ENCODE results near the gene PACSIN2. TPM values are rescaled to one million over a fixed set of nuclear protein-coding genes. Genes with fewer than 3 reads are reported as not detected.
"Not testable (repeated sequence)": the region's sequence is repeated elsewhere in the genome, so short reads cannot be mapped to it uniquely, and the experiment has no call there.

The PACSIN2 gene
- total RNA-seq, 2 experiments from 2014 or later: 33.5 to 35.1 TPM

- H3K27ac Mint-ChIP-seq; H3K9me3 Mint-ChIP-seq; CTCF ChIA-PET; H3K4me3 Mint-ChIP-seq; H3K27me3 Mint-ChIP-seq; POLR2A ChIA-PET; H3K36me3 Mint-ChIP-seq (ENCODE audit: low read depth); H3K4me1 Mint-ChIP-seq; DNase-seq: not testable (repeated sequence)
Measured at GRCh38 chr22:42953751-42954150, 61.2 kb downstream of the PACSIN2 start.

- CTCF ChIA-PET: no interaction called here
- H3K36me3 Mint-ChIP-seq (ENCODE audit: low read depth): peaks cover 3% of the 10 kb centered on the region
- DNase-seq: no peak
Measured at GRCh38 chr22:42951093-42951710, 63.7 kb downstream of the PACSIN2 start.

GRCh38 chr22:42950281-42950680 is 64.7 kb downstream of the PACSIN2 start:
- H3K4me1 Mint-ChIP-seq: peaks cover 31% of the 10 kb centered on the region

More at GRCh38 chr22:42951093-42951710, 63.7 kb downstream of the PACSIN2 start:
- peaks cover 22% of the 10 kb centered on the region for H3K4me1 Mint-ChIP-seq
- H3K27me3 Mint-ChIP-seq: no peaks in the 10 kb centered on the region
- POLR2A ChIA-PET: no interaction called here
- H3K27ac Mint-ChIP-seq: no peak overlapping the region
- no peaks in the 10 kb centered on the region for H3K9me3 Mint-ChIP-seq
- H3K4me3 Mint-ChIP-seq: no peak overlapping the region

DNA sequence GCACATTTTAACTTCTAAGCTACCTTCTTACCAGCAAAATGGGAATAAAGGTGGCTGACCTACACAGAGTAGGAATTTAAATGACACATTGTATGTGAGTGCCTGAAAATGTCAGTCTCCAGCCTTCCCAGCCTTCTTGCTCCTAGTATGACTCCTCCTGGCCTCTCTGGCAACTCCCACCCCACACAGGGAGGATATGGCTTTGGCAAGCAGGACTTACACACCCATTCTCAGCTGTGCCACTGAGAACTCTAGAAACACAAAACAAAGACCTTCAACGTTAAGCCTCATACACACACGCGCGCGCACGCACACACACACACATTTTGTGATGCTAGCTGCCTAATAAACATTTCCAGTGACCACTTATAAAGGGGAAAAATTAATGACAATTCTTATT is 65.8 kb downstream of the PACSIN2 start:
- ChIA-PET POLR2A (no interaction called here), CTCF (no interaction called here)
- Mint-ChIP-seq H3K4me1 (peaks cover 33% of the 10 kb centered on the region), H3K27ac (no peak overlapping the region), H3K27me3 (no peaks in the 10 kb centered on the region), H3K36me3 (ENCODE audit: low read depth) (no peaks in the 10 kb centered on the region), H3K9me3 (no peaks in the 10 kb centered on the region), H3K4me3 (no peak overlapping the region)
- no peak for DNase-seq

More at GRCh38 chr22:42950281-42950680, 64.7 kb downstream of the PACSIN2 start:
- Mint-ChIP-seq H3K4me3 (no peak overlapping the region), H3K27me3 (no peaks in the 10 kb centered on the region), H3K27ac (no peak overlapping the region), H3K9me3 (no peaks in the 10 kb centered on the region), H3K36me3 (ENCODE audit: low read depth) (no peaks in the 10 kb centered on the region)
- no peak for DNase-seq
- CTCF ChIA-PET: no interaction called here
- POLR2A ChIA-PET: interaction anchor here (1.0 kb wide), 1 partner anchor 9 kb away, joined by 3 read pairs; no protein-coding TSS in a partner anchor

GRCh38 chr22:42948294-42948693 is 66.7 kb downstream of the PACSIN2 start:
- H3K36me3 Mint-ChIP-seq (ENCODE audit: low read depth): no peaks in the 10 kb centered on the region
- H3K4me1 Mint-ChIP-seq: peaks cover 33% of the 10 kb centered on the region
- ChIA-PET CTCF (no interaction called here), POLR2A (no interaction called here)
- H3K27me3 Mint-ChIP-seq: no peaks in the 10 kb centered on the region
- no peak for DNase-seq
- H3K27ac Mint-ChIP-seq: no peak overlapping the region
- no peaks in the 10 kb centered on the region for H3K9me3 Mint-ChIP-seq
- H3K4me3 Mint-ChIP-seq: no peak overlapping the region

DNA sequence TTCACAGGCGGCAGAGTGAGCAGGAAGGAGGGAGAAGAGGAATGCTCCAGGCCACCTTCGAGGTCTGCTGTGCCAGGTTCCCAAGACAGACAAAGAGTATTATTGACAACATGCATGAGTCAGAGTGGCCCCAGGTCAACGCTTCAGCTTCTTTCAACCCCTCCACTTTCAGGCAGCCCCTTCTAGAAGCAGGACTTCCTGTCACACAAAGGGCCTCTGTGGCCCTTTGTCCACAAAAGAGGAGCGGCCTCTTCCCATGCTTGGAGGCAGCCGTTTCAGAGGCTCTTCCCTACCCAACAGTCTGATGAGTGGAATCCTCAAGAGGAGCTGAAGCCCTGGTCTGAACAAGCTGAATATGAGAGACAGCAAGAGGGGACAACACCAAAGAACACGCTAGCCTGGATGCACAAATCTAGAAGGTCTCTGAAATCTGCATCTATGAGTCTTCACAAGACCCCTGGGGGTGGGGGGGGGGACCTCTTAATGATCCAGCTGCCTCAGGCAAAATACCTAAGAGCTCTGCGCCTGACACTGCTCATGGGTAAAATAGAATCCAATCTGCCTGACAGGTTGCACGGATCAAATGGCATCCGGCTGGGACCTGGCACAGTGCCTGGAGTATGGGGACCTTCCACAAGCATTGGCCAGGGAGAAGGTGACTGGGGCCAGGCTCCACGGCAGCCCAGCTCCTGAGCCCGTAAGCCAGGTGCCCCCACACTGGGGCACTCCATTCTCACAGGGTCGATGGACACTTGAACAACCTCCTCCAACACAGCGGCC is 67.5 kb downstream of the PACSIN2 start:
- Mint-ChIP-seq H3K9me3 (no peaks in the 10 kb centered on the region), H3K4me1 (peaks cover 33% of the 10 kb centered on the region), H3K27ac (no peak overlapping the region), H3K27me3 (no peaks in the 10 kb centered on the region), H3K36me3 (ENCODE audit: low read depth) (no peaks in the 10 kb centered on the region), H3K4me3 (no peak overlapping the region)
- CTCF ChIA-PET: no interaction called here
- no peak for DNase-seq
- POLR2A ChIA-PET: no interaction called here

GRCh38 chr22:42946546-42947198 is 68.3 kb downstream of the PACSIN2 start:
- Mint-ChIP-seq H3K4me3 (no peak overlapping the region), H3K36me3 (ENCODE audit: low read depth) (no peaks in the 10 kb centered on the region), H3K27ac (no peak overlapping the region), H3K4me1 (peaks cover 33% of the 10 kb centered on the region), H3K27me3 (no peaks in the 10 kb centered on the region), H3K9me3 (no peaks in the 10 kb centered on the region)
- no peak for DNase-seq
- CTCF ChIA-PET: no interaction called here
- POLR2A ChIA-PET: no interaction called here

DNA sequence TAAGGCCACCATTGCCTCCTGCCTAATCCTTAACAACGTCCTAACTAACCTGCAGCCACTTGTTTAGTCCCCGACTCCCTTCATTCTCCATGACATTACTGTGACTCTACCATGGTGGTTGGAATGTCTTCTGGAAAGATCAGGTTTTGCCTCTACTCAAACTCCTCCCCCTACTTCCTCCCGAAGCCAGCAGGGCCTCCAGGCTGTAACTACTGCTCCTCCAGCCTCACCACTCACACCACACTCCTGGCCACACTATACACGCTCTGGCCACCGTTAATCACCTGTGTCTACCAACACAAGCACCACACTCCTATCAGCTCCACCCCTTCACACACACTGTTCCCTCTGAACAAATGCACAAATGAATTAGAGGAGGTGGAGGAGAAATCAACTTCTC is 69.2 kb downstream of the PACSIN2 start:
- Mint-ChIP-seq H3K4me1 (peaks cover 33% of the 10 kb centered on the region), H3K36me3 (ENCODE audit: low read depth) (no peaks in the 10 kb centered on the region), H3K9me3 (no peaks in the 10 kb centered on the region), H3K4me3 (no peak overlapping the region), H3K27ac (no peak overlapping the region), H3K27me3 (no peaks in the 10 kb centered on the region)
- POLR2A ChIA-PET: no interaction called here
- no peak for DNase-seq
- CTCF ChIA-PET: no interaction called here

DNA sequence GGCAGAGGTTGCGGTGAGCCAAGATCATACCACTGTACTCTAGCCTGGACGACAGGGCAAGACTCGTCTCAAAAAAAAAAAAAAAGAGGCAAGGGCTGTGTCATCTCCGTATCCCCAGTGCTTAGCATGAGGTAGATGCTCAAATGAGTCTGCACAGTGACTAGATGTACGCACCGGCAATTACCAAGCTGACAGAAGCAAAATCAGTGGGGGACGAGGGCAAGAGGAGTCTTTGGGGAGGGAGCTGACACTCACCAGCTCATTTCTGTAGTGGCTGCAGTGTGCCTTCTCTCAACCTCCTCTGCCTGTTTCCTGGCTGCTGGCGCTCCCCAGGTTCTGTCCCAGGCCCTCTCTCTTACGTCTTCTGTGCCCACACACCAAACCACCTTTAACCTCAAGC is 69.9 kb downstream of the PACSIN2 start:
- Mint-ChIP-seq H3K4me1 (peaks cover 33% of the 10 kb centered on the region), H3K27me3 (no peaks in the 10 kb centered on the region), H3K27ac (no peak overlapping the region), H3K9me3 (no peaks in the 10 kb centered on the region), H3K36me3 (ENCODE audit: low read depth) (no peaks in the 10 kb centered on the region), H3K4me3 (no peak overlapping the region)
- no peak for DNase-seq
- POLR2A ChIA-PET: no interaction called here
- CTCF ChIA-PET: no interaction called here

GRCh38 chr22:42944409-42944808 is 70.5 kb downstream of the PACSIN2 start:
- Mint-ChIP-seq H3K4me1 (peaks cover 39% of the 10 kb centered on the region), H3K27ac (no peak overlapping the region)
- CTCF ChIA-PET: no interaction called here

DNA sequence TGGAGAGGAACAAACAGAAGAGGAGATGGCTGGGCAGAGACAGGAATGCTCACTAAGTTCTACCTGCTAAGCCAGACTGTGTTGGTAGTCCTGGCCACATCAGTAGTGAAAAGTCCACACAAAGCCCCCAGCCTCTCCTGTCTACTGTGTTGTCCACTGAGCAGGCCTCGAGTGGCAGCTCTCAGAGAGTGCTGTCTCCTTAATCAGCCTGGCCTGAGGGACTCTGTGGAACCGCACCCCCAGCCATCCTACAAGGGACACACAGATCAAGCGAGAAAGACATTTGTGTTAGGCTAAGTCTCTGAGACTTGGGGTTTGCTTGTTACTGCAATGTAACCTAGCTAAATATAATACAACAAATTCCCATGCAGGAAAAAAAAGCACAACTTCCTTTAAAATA is 71.0 kb downstream of the PACSIN2 start:
- Mint-ChIP-seq H3K4me3 (no peak overlapping the region), H3K4me1 (peaks cover 39% of the 10 kb centered on the region), H3K27ac (no peak overlapping the region), H3K36me3 (ENCODE audit: low read depth) (no peaks in the 10 kb centered on the region), H3K9me3 (no peaks in the 10 kb centered on the region), H3K27me3 (no peaks in the 10 kb centered on the region)
- no peak for DNase-seq
- CTCF ChIA-PET: no interaction called here
- POLR2A ChIA-PET: no interaction called here

More at GRCh38 chr22:42944409-42944808, 70.5 kb downstream of the PACSIN2 start:
- DNase-seq: no peak
- Mint-ChIP-seq H3K27me3 (no peaks in the 10 kb centered on the region), H3K9me3 (no peaks in the 10 kb centered on the region), H3K36me3 (ENCODE audit: low read depth) (no peaks in the 10 kb centered on the region), H3K4me3 (no peak overlapping the region)
- POLR2A ChIA-PET: no interaction called here

- no peaks in the 10 kb centered on the region for H3K9me3 Mint-ChIP-seq
- no peaks in the 10 kb centered on the region for H3K27me3 Mint-ChIP-seq
- no peak overlapping the region for H3K4me3 Mint-ChIP-seq
- ChIA-PET CTCF (no interaction called here), POLR2A (no interaction called here)
- peaks cover 38% of the 10 kb centered on the region for H3K4me1 Mint-ChIP-seq
- no peak for DNase-seq
- no peak overlapping the region for H3K27ac Mint-ChIP-seq
- H3K36me3 Mint-ChIP-seq (ENCODE audit: low read depth): no peaks in the 10 kb centered on the region
Measured at GRCh38 chr22:42942351-42942750, 72.6 kb downstream of the PACSIN2 start.

GRCh38 chr22:42939941-42940653 is 74.9 kb downstream of the PACSIN2 start:
- ChIA-PET POLR2A (no interaction called here), CTCF (no interaction called here)
- no peaks in the 10 kb centered on the region for H3K36me3 Mint-ChIP-seq (ENCODE audit: low read depth)
- no peaks in the 10 kb centered on the region for H3K9me3 Mint-ChIP-seq
- no peak for DNase-seq
- peaks cover 29% of the 10 kb centered on the region for H3K4me1 Mint-ChIP-seq
- no peak overlapping the region for H3K27ac Mint-ChIP-seq
- H3K27me3 Mint-ChIP-seq: no peaks in the 10 kb centered on the region
- H3K4me3 Mint-ChIP-seq: no peak overlapping the region

Measured in activated CD4-positive, alpha-beta memory T cell treated with anti-CD3 and anti-CD28 coated beads, Interleukin-2, amount 10 ng/mL, durations not matched to agents 7 days and 5 days (primary cell).